Activated CD8-positive, alpha-beta memory T cell treated with anti-CD3 and anti-CD28 coated beads, Interleukin-2, amount 10 ng/mL, durations not matched to agents 7 days and 5 days (primary cell): Measurements from ENCODE around the gene NTF4. TPM values are rescaled to one million over a fixed set of nuclear protein-coding genes. Genes with fewer than 3 reads are reported as not detected.
"Not testable (repeated sequence)": the region's sequence is repeated elsewhere in the genome, so short reads cannot be mapped to it uniquely, and the experiment has no call there.

Experiments
- ATAC-seq: fragments of 150-1000 bp; cut with Tn5 transposase; one replicate; pipeline ENCODE4 v1.10.0; 2021; ENCODE audit warnings: moderate library complexity
- CTCF ChIA-PET: fragments of 350-600 bp; sonication (Branson Sonifier 250); formaldehyde crosslinking; loops from one replicate; lab custom pipeline; 2021; ENCODE audit warnings: antibody characterized with exemption; lab: Charles Lee
- DNase-seq: peaks from one replicate; pipeline ENCODE4 v3.0.0-alpha.2; 2020
- H3K27ac Mint-ChIP-seq: one replicate; pipeline ENCODE4 v1.8.0; 2021; ENCODE audit warnings: mild to moderate bottlenecking, mixed read lengths
- H3K27me3 Mint-ChIP-seq: one replicate; pipeline ENCODE4 v1.8.0; 2021; ENCODE audit warnings: mixed read lengths
- H3K36me3 Mint-ChIP-seq: one replicate; pipeline ENCODE4 v1.8.0; 2021; ENCODE audit warnings: mild to moderate bottlenecking, mixed read lengths
- H3K4me1 Mint-ChIP-seq: one replicate; pipeline ENCODE4 v1.8.0; 2021; ENCODE audit warnings: mixed read lengths
- H3K4me3 Mint-ChIP-seq: one replicate; pipeline ENCODE4 v1.8.0; 2021; ENCODE audit warnings: mild to moderate bottlenecking, moderate library complexity, mixed read lengths
- H3K9me3 Mint-ChIP-seq: one replicate; pipeline ENCODE4 v1.8.0; 2022; ENCODE audit warnings: low read depth, mixed read lengths
- total RNA-seq, 2 experiments: library from RNA; stranded (reverse); gene quantifications; one replicate each; pipeline ENCODE4 v1.2.3, GENCODE V29; 2021

The NTF4 gene
- total RNA-seq, 2 experiments from 2014 or later, result not detected

DNA sequence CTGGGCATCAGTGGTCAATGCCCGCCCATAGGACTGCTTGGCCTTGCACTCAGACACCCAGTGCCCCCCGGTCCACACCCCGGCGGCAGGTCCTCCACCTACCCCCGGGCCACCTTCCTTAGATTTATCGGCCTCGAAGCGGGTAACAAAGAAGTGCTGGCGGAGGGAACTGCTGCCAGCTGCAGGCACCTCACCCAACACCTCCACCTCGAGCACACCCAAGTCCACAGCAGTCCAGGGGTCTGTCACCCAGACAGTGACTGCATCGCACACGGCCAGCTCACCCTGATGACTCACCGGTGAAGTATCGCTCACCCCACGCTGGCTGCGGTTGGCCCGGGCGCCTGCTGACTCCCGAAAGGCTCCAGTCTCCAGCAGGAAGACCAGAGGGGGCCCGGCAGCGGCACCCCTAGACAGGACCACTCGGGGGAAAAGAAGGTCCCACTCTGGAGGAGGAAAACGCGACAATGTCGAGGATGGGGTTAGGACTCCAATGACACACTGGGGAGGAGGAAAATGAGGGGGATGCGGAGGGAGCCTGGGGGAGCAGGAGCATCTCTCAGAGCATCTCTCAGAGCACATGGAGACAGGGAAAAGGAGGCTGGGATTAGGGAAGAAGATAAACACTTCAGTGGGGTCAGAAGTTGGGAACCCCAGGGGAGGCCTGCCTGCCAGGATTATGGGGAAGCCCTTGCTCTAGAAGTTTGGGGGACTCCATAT is 25.9 kb downstream of the NTF4 start:
- H3K27me3 Mint-ChIP-seq, DNase-seq, CTCF ChIA-PET, H3K27ac Mint-ChIP-seq, H3K9me3 Mint-ChIP-seq, ATAC-seq, H3K4me3 Mint-ChIP-seq, H3K36me3 Mint-ChIP-seq, H3K4me1 Mint-ChIP-seq: not testable (repeated sequence)

DNA sequence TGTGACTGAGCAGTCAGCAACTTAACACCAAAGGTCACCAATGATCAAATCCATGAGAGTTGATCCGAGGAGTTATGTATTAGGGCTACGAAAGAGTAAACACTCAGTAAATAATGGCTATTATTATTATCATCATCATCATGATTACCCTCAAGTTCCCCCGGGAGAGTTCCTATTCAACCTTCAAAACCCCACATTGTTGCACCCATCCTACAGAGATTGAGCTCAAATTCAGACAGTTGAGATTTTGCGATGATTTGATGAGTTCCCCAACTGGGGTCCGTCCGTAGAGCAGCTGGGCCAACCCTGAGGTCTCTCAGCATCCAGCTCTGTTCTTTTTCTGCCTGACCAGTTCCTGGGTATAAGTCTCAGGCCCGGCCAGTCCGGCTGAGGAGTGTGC is 26.5 kb downstream of the NTF4 start:
- H3K27ac Mint-ChIP-seq, H3K4me1 Mint-ChIP-seq, H3K4me3 Mint-ChIP-seq, H3K36me3 Mint-ChIP-seq, H3K9me3 Mint-ChIP-seq, DNase-seq, CTCF ChIA-PET, H3K27me3 Mint-ChIP-seq, ATAC-seq: not testable (repeated sequence)

GRCh38 chr19:49036815-49037214 is 27.8 kb downstream of the NTF4 start, which contains the start of gene CGB1:
CGB1 (minus strand) TSS chr19:49036895; CDS start chr19:49036711, 184 bp downstream.
- H3K4me3 Mint-ChIP-seq, CTCF ChIA-PET, H3K27ac Mint-ChIP-seq, H3K9me3 Mint-ChIP-seq, H3K27me3 Mint-ChIP-seq, H3K4me1 Mint-ChIP-seq, H3K36me3 Mint-ChIP-seq: not testable (repeated sequence)
- ATAC-seq, result peak; percentile 60
- peak; percentile 67 for DNase-seq

DNA sequence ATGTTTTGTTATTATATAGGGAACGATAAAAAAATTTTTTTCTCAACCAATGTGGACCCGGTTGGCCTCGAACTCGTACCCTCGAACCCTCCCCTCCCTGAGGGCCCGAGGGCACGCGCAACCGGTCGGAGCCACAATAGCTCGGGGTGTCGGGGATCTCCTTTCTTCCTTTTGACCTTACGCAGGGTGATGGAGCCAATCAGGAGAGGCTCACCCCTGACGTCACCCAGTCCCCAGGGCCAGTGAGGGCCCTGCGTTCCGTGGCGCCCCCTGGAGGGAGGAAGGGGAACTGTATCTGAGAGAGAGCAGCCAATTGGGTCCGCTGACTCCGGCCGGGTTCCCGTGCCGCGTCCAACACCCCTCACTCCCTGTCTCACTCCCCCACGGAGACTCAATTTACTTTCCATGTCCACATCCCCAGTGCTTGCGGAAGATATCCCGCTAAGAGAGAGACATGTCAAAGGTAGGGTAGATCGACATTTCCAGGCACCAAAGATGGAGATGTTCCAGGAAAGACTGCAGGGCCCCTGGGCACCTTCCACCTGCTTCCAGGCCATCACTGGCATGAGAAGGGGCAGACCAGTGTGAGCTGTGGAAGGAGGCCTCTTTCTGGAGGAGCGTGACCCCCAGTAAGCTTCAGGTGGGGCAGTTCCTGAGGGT is 32.8 kb downstream of the NTF4 start, which contains the start of gene CGB2:
TSS of gene CGB2 (plus strand) at position 249 of the 660 bp plus-strand sequence. CDS start at position 455, 206 bp downstream.
- H3K9me3 Mint-ChIP-seq, H3K4me1 Mint-ChIP-seq, H3K36me3 Mint-ChIP-seq, H3K27me3 Mint-ChIP-seq, H3K27ac Mint-ChIP-seq: not testable (repeated sequence)
- H3K4me3 Mint-ChIP-seq, result peak within 1 kb of the TSS; percentile 17
- ATAC-seq (peak; percentile 85), DNase-seq (peak; percentile 83)
- CTCF ChIA-PET, result interaction anchor here (1.2 to 1.4 kb wide), 3 partner anchors 38 to 236 kb away, joined by 3 to 4 read pairs (median 3); partner anchors contain the start of gene RUVBL2

- H3K27me3 Mint-ChIP-seq, H3K36me3 Mint-ChIP-seq, H3K9me3 Mint-ChIP-seq, H3K27ac Mint-ChIP-seq, ATAC-seq, H3K4me1 Mint-ChIP-seq, DNase-seq, CTCF ChIA-PET, H3K4me3 Mint-ChIP-seq: not testable (repeated sequence)
These were observed 34.3 kb downstream of the NTF4 start for GRCh38 chr19:49030323-49030722.

GRCh38 chr19:49029749-49030148 is 34.9 kb downstream of the NTF4 start:
- H3K36me3 Mint-ChIP-seq, H3K4me3 Mint-ChIP-seq, ATAC-seq, H3K27ac Mint-ChIP-seq, H3K4me1 Mint-ChIP-seq, H3K9me3 Mint-ChIP-seq, H3K27me3 Mint-ChIP-seq, CTCF ChIA-PET, DNase-seq: not testable (repeated sequence)

DNA sequence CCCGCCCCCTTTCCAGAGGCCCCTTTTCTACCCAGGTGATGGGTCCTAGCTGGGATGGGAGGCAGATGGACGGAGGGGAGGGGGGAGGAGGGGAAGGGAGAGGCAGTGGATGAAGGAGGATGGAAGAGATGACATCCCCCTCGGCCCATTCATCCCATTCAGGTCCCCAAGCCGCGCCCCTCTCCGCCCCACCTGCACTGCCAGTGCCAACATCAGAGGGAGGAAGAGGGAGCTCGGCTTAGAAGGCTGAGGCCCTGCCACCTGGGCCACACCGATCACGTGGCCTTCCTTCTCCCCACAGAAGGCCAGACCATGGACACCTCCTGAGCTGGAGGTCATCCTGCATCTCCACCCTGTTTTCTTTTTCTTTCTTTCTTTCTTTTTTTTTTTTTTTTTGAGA is 35.9 kb downstream of the NTF4 start:
- H3K36me3 Mint-ChIP-seq, DNase-seq, H3K27ac Mint-ChIP-seq, H3K27me3 Mint-ChIP-seq, ATAC-seq, CTCF ChIA-PET, H3K4me3 Mint-ChIP-seq, H3K9me3 Mint-ChIP-seq, H3K4me1 Mint-ChIP-seq: not testable (repeated sequence)

DNA sequence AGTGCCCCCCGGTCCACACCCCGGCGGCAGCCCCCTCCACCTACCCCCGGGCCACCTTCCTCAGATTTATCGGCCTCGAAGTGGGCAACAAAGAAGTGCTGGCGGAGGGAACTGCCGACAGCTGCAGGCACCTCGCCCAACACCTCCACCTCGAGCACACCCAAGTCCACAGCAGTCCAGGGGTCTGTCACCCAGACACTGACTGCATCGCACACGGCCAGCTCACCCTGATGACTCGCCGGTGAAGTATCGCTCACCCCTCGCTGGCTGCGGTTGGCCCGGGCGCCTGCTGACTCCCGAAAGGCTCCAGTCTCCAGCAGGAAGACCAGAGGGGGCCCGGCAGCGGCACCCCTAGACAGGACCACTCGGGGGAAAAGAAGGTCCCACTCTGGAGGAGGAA is 39.0 kb downstream of the NTF4 start:
- H3K27me3 Mint-ChIP-seq, CTCF ChIA-PET, H3K36me3 Mint-ChIP-seq, H3K4me3 Mint-ChIP-seq, ATAC-seq, DNase-seq, H3K9me3 Mint-ChIP-seq, H3K27ac Mint-ChIP-seq: not testable (repeated sequence)
- H3K4me1 Mint-ChIP-seq, result peaks cover 14% of the 10 kb centered on the region

DNA sequence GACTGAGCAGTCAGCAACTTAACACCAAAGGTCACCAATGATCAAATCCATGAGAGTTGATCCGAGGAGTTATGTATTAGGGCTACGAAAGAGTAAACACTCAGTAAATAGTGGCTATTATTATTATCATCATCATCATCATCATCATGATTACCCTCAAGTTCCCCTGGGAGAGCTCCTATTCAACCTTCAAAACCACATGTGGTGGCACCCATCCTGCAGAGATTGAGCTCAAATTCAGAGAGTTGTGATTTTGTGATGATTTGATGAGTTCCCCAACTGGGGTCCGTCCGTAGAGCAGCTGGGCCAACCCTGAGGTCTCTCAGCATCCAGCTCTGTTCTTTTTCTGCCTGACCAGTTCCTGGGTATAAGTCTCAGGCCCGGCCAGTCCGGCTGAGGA is 39.5 kb downstream of the NTF4 start:
- CTCF ChIA-PET, H3K36me3 Mint-ChIP-seq, DNase-seq, H3K27me3 Mint-ChIP-seq, H3K27ac Mint-ChIP-seq, H3K9me3 Mint-ChIP-seq, H3K4me3 Mint-ChIP-seq, ATAC-seq: not testable (repeated sequence)
- peaks cover 19% of the 10 kb centered on the region for H3K4me1 Mint-ChIP-seq

DNA sequence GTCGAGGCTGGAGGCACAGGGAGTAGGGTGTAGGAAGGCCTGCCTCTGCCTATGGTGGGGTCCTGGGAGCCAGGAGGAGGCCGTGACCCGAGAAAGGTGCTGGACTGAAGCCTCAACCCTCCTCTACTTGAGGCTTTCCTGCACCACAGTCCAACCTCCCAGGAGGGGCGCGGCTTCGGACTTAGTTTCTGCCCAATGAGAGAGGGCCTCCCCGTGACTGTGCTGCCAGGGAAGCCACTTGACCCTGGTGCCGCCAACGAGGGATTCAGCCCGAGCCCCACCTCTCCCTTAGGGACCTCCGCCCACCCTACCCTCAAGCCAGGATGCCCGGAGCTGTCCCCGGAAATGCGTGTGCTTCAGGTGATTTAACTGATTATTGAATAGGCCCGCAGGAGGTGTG is 40.4 kb downstream of the NTF4 start, which contains the start of gene CGB3:
TSS of gene CGB3 (minus strand) at position 101 of the 400 bp plus-strand sequence. CDS start 362 bp downstream, outside the sequence.
- H3K4me1 Mint-ChIP-seq, result peaks cover 20% of the 10 kb centered on the region
- ATAC-seq, H3K27ac Mint-ChIP-seq, H3K4me3 Mint-ChIP-seq, CTCF ChIA-PET, H3K9me3 Mint-ChIP-seq, DNase-seq, H3K36me3 Mint-ChIP-seq: not testable (repeated sequence)
- peaks cover 10% of the 10 kb centered on the region for H3K27me3 Mint-ChIP-seq

GRCh38 chr19:49022116-49022515 is 42.5 kb downstream of the NTF4 start:
- Mint-ChIP-seq H3K4me3 (no peak overlapping the region), H3K36me3 (no peaks in the 10 kb centered on the region), H3K27ac (no peak overlapping the region), H3K4me1 (peaks cover 33% of the 10 kb centered on the region), H3K27me3 (peaks cover 14% of the 10 kb centered on the region), H3K9me3 (no peaks in the 10 kb centered on the region)
- ATAC-seq (no peak), DNase-seq (no peak)
- CTCF ChIA-PET, result interaction anchor here (1.1 to 5.6 kb wide), 4 partner anchors 22 to 92 kb away, joined by 3 to 47 read pairs (median 4); partner anchors contain the start of gene LIN7B

DNA sequence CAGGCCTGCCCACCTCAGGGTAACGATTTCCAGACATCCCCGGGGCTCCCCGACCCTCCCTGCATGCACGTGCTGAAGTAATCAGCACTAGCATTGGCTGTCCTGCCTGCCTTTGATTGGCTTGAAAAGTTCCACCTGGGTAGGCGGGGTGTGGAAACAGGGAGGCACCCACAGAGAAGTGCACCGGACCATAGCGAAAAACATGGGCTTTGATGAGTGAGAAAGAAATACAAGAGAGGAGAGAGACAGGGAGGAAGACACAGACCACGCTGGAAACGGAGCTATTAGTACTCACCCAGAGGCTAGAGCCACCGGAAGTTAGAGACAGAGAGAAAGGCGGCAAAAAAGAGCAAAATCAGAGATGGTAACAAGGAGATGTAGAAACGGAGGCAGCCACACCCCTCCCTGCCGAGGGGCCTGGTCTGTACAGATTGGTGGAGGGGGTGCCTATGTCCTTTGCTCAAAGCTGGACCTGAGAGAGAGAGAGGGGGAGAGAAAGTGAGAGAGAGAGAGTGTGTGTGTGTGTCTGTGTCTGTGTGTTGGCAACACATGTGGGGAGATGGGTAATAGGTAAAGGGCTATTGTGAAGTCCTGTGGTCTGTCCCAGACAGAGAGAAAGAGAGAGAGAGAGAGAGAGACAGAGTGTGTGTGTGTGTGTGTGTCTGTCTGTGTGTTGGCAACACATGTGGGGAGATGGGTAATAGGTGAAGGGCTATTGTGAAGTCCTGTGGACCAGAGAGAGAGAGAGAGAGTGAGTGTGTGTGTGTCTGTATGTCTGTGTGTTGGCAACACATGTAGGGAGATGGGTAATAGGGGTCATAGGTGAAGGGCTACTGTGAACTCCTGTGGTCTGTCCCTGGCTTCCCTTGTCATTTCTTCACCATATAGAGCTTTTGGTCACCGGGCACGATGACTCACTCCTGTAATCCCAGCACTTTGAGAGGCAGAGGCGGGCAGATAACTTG is 43.4 kb downstream of the NTF4 start:
- no peak for ATAC-seq
- no peak overlapping the region for H3K27ac Mint-ChIP-seq

GRCh38 chr19:49020342-49020741 is 44.3 kb downstream of the NTF4 start:
- peaks cover 14% of the 10 kb centered on the region for H3K27me3 Mint-ChIP-seq
- peaks cover 34% of the 10 kb centered on the region for H3K4me1 Mint-ChIP-seq
- no peaks in the 10 kb centered on the region for H3K36me3 Mint-ChIP-seq
- no peaks in the 10 kb centered on the region for H3K9me3 Mint-ChIP-seq
- no peak overlapping the region for H3K4me3 Mint-ChIP-seq
- DNase-seq (no peak), ATAC-seq (no peak)
- no peak overlapping the region for H3K27ac Mint-ChIP-seq
- CTCF ChIA-PET, result interaction anchor here (0.9 to 5.6 kb wide), 5 partner anchors 20 to 93 kb away, joined by 3 to 47 read pairs (median 4); partner anchors contain the start of gene LIN7B

More for the DNA sequence above, 43.4 kb downstream of the NTF4 start:
- Mint-ChIP-seq H3K36me3 (no peaks in the 10 kb centered on the region), H3K9me3 (no peaks in the 10 kb centered on the region), H3K27me3 (peaks cover 14% of the 10 kb centered on the region), H3K4me3 (no peak overlapping the region), H3K4me1 (peaks cover 34% of the 10 kb centered on the region)
- CTCF ChIA-PET, result interaction anchor here (0.8 to 5.6 kb wide), 6 partner anchors 21 to 93 kb away, joined by 3 to 47 read pairs (median 4); partner anchors contain the start of genes GYS1, LIN7B and RUVBL2
- no peak for DNase-seq
